IPS-NIHi7 (cell line): ENCODE measurements around the gene STX10.

Experiments used
- DNase-seq: peaks from one replicate; pipeline ENCODE4 v3.0.0; 2012; ENCODE audit warnings: mixed read lengths; ENCODE audit errors: extremely low spot score

STX10 gene

DNA sequence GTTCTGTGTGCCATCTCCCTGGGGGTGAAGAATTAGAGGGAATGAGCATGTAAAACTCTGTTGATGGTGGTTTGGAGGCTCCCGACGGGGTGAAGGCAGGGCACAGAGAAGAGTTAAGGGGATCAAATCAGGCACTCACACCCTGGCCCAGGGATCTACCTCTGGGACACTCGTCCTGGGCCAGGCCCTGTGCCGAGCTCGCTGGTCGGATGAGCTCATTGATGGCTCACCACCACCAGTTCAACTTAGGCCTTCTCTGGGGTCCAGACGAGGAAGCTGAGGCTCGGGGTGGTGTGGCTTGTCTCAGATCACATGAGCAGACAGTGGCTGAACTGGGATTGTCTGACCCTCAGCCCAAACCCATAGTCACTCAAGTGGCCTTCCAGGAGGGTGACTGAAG lies 30.5 kb downstream of the STX10 start:
- no peak for DNase-seq

GRCh38 chr19:13118424-13119193 lies 31.6 kb downstream of the STX10 start:
- DNase-seq, result peak; percentile 96

- peak; percentile 95 for DNase-seq
These were observed 32.3 kb downstream of the STX10 start, which contains the start of gene NACC1 for GRCh38 chr19:13117772-13118423. NACC1 (plus strand) TSS chr19:13118264; CDS start chr19:13135208, 16,944 bp downstream.

DNA sequence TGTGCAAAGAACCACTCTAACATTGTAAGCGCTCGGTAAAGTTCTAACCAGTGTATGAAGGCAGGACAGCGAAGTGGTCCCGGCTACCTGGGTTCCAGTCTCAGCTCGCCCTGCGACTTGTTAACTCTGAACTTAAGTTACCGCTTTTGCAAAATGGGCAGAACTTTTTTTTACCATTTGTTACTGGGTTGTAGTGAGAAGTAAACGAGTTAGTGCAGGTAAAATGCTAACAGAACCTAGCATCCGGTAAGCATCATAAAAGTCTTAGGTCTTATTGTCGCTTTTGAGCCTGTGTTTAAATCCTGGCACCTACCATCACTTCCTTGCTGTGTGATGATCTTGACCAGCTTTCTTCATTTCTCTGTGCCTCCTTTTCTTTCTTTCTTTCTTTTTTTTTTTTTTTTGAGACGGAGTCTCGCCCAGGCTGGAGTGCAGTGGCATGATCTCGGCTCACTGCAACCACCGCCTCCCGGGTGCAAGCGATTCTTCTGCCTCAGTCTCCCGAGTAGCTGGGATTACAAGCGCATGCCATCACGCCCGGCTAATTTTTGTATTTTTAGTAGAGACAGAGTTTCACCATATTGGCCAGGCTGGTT lies 32.9 kb downstream of the STX10 start:
- DNase-seq, result no peak

DNA sequence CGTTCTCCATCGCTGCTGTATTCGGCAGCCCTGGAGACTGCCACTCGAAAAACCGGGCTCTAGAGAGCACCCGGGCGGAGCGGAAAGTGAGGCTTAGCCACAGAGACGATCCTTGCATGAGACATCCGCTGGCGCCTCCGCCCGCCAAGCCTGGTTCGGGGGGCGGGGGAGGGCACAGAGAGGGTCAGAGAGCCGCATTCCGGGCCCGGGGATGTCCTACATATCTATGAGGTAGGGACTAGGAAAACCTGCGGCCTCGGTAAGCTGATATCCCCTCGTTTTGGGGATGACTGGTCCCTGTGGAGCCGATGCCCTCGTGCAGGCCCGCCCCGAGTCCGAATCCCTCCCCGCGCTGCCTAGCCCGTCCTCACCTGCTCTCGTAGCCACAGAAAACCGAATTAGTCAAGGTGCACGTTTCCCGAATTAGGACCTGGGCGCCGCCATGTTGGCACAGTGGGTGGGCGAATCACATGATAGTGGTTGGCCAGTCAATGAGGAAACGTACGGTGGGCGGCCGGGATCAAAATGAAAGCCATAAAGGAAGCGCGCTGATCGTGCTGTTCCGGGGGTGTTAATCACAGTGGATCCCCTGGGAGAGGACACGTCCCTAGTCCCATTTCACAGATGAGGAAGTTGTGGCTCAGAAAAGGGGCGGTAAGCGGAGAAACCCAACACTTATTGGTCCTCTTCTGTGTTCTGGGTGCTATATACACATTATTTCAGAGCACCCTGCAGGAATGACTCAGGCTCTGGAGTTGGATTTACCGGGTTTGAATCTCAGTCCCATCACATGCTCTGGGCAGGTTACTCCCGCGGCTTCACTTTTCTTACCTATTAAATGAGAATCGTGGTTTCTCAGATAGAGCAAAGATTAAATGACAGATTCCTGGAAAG lies 33.6 kb downstream of the STX10 start, which contains the start of gene TRMT1:
Gene TRMT1 (minus strand): TSS at position 459 of the 894 bp plus-strand sequence. CDS start 341 bp downstream, at position 118.
- peak; percentile 85 for DNase-seq

DNA sequence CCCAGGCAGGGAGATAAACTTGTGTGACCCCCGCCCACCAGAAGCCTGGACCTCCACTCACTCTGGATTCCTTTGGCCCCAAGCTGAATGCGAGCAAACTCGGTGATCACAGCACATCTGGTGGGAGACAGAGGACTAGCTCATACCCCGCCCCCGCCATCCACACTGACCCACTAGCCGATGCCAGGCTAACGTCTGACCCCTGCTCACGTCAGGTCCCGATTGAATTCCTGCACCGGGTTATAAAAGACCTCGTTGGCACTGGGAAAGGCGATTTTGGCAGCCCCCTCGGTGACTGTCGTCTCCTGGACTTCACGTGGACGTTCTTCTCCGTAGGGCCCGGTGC lies 34.3 kb downstream of the STX10 start:
- no peak for DNase-seq

- no peak for DNase-seq
These were observed 37.6 kb downstream of the STX10 start for GRCh38 chr19:13112555-13112954.

GRCh38 chr19:13110099-13110610 lies 40.0 kb downstream of the STX10 start:
- DNase-seq, result no peak

GRCh38 chr19:13109361-13110098 lies 40.6 kb downstream of the STX10 start:
- no peak for DNase-seq

DNA sequence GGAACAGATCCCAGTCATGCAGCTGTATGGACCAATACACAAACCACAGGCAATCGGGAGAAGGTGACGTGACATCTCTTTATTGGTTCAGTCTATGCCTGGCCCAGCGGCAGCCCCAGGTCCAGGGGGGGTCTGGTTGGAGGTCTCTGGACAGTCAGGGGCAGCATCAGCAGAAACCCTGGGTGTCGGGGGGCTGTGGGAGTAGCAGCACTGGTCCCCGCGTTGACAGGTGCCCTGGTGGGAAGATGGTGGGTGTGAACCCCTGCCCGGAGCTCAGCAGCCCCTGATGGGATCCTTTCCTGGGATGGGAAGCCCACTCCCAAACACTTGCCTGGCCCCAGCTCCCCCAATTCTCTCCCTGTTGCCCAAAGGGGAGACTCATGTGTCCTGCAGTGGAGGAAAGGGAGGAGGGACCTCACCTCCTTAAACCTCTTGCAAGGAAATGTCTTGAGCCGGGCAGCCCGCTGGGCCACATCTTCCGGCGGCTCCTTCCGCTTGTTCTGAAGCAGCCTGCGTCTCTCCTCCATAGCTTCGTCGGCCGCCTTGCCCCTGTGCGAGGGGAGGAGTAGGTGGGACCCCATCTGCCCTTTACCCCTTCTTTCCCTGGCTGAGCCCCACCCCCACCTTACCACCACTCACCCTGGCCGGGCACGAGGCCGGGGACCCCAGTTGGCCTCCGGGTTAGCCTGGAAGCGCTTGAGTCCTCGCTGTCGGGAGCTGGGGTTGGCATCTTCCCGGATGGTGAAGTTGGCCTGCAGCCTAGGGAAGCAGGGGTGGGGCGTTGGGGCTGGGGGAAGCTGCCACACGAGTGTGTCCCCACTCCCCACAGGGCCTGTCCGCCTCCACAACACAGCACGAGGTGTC lies 45.1 kb downstream of the STX10 start:
- no peak for DNase-seq

GRCh38 chr19:13104360-13104847 lies 45.8 kb downstream of the STX10 start:
- DNase-seq, result peak; percentile 72

DNA sequence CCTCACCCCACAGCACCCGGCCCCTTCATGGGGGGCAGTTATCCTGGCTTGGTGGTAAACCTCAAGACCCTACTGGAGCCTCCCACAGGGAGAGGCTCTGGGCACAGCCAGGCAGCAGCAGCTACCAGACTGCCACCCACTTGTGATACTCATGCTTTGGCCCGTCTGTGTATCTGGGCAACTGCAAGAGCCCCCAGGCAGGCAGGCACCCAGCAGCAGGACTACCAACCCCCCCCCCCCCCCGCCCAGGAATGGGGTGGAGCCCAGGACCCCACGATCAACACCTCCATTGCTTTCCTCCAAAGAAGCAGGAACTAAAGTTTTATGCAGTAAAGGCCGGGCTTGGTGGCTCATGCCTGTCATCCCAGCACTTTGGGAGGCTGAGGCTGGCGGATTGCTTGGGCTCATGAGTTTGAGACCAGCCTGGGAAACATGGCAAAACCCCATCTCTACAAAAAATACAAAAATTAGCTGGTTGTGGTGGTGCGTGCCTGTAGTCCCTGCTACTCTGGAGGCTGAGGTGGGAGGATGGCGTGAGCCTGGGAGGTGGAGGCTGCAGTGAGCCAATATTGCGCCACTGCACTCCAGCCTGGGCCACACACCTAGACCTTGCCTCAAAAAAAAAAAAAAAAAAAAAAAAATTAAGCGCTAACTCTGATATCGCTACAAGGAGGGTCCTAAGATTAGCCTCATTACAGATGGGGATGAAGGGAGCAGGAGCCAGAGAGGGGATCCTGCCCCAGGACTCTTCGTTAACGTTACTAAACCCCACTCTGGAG lies 46.4 kb downstream of the STX10 start:
- DNase-seq, result no peak

- DNase-seq, result peak; percentile 80
These were observed 47.3 kb downstream of the STX10 start, which contains the start of gene LYL1 for GRCh38 chr19:13102666-13103580. LYL1 (minus strand) TSS chr19:13102858; CDS start chr19:13101171, 1,687 bp downstream.

DNA sequence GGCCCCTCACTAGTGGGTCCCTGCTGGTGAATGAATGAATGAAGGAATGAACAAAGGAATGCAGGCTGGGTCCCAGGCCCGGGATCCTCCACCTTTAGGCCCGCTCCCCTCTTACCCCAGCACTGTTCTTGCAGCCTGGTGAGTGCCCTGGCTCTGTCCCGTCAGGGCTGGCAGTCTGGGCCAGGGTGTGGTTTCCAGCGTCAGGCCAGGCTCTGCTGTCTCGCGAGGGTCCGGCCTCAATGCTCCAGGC lies 47.8 kb downstream of the STX10 start:
- no peak for DNase-seq

GRCh38 chr19:13101590-13102415 lies 48.4 kb downstream of the STX10 start:
- DNase-seq, result no peak

GRCh38 chr19:13100841-13101589 lies 49.2 kb downstream of the STX10 start:
- DNase-seq, result no peak
